ENCODE data around the gene TSPAN18.

GRCh38 chr11:44743959-44744557, 17.3 kb downstream of the TSPAN18 start:
- TF ChIP-seq EZH2 (IDR thresholded peaks at IDR 0.05; ENCODE audit: low read length, unreplicated experiment) (no peak), CTCF (conservative IDR thresholded peaks at IDR 0.05; ENCODE audit: low read depth, low read length) (no peak)
